Glutamatergic neuron (in vitro differentiated cells): ENCODE data around the gene LORICRIN. TPM values are rescaled to one million over a fixed set of nuclear protein-coding genes. Genes with fewer than 3 reads are reported as not detected.

Experiments
- DNase-seq: peaks from one replicate; pipeline ENCODE4 v3.0.0; 2022
- H3K27ac Mint-ChIP-seq: one replicate; pipeline ENCODE4 v1.8.0; 2020; ENCODE audit warnings: mild to moderate bottlenecking, mixed read lengths, inconsistent platforms; ENCODE audit not compliant: unreplicated experiment
- H3K27me3 Mint-ChIP-seq: one replicate; pipeline ENCODE4 v1.8.0; 2020; ENCODE audit warnings: mild to moderate bottlenecking, moderate library complexity, mixed read lengths, inconsistent platforms; ENCODE audit not compliant: unreplicated experiment
- H3K36me3 Mint-ChIP-seq: one replicate; pipeline ENCODE4 v1.8.0; 2020; ENCODE audit warnings: mild to moderate bottlenecking, mixed read lengths, inconsistent platforms; ENCODE audit not compliant: unreplicated experiment
- H3K4me1 Mint-ChIP-seq: one replicate; pipeline ENCODE4 v1.8.0; 2020; ENCODE audit warnings: mild to moderate bottlenecking, low read depth, mixed read lengths, inconsistent platforms; ENCODE audit not compliant: unreplicated experiment
- H3K4me3 Mint-ChIP-seq: one replicate; pipeline ENCODE4 v1.8.0; 2020; ENCODE audit warnings: mild to moderate bottlenecking, mixed read lengths, inconsistent platforms; ENCODE audit not compliant: unreplicated experiment
- H3K9me3 Mint-ChIP-seq: one replicate; pipeline ENCODE4 v1.8.0; 2020; ENCODE audit warnings: mild to moderate bottlenecking, moderate library complexity, mixed read lengths, inconsistent platforms; ENCODE audit not compliant: unreplicated experiment
- total RNA-seq: library from RNA; stranded (reverse); fragmentation: NEBNext Ultra II Directional; extraction: Animal tissue kit (Norgen Biotek cat#: 25700); gene quantifications from one replicate; pipeline ENCODE4 v1.2.1, GENCODE V29; 2021; ENCODE audit not compliant: unreplicated experiment
- TF ChIP-seq, protein P1 (sequence below): fragments of 200-600 bp; sonication (generic); IDR thresholded peaks from one replicate; pipeline ENCODE4 v1.5.0; 2021; ENCODE audit not compliant: partially characterized antibody, unreplicated experiment

LORICRIN gene
- total RNA-seq, 1 donor from 2014 or later: not detected

DNA sequence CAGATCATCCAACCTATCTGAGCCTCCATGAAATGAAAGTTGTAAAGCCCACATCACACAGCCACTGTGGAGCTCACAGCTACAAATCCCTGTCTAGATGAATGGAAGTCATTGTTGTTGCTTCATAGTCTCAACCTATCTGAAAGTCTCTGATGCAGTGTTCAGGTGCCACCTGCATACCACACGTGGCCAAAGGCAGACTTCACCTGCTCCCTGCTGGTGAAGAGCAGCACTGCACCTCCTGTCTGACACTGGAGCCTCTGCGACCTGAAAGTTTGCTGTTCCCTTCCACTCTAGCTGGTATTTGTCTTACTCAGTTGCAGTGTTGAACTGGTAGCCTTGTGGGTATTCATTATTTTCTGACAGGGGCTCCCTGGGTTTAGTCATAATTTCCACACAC lies 18.4 kb downstream of the LORICRIN start:
- H3K27ac Mint-ChIP-seq: no peak overlapping the region
- DNase-seq: no peak
- no peaks in the 10 kb centered on the region for H3K9me3 Mint-ChIP-seq
- no peaks in the 10 kb centered on the region for H3K36me3 Mint-ChIP-seq
- TF ChIP-seq, protein P1, sequence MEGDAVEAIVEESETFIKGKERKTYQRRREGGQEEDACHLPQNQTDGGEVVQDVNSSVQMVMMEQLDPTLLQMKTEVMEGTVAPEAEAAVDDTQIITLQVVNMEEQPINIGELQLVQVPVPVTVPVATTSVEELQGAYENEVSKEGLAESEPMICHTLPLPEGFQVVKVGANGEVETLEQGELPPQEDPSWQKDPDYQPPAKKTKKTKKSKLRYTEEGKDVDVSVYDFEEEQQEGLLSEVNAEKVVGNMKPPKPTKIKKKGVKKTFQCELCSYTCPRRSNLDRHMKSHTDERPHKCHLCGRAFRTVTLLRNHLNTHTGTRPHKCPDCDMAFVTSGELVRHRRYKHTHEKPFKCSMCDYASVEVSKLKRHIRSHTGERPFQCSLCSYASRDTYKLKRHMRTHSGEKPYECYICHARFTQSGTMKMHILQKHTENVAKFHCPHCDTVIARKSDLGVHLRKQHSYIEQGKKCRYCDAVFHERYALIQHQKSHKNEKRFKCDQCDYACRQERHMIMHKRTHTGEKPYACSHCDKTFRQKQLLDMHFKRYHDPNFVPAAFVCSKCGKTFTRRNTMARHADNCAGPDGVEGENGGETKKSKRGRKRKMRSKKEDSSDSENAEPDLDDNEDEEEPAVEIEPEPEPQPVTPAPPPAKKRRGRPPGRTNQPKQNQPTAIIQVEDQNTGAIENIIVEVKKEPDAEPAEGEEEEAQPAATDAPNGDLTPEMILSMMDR: peak; percentile 80
- H3K4me3 Mint-ChIP-seq: no peak overlapping the region
- no peaks in the 10 kb centered on the region for H3K4me1 Mint-ChIP-seq
- H3K27me3 Mint-ChIP-seq: peaks cover 2% of the 10 kb centered on the region

DNA sequence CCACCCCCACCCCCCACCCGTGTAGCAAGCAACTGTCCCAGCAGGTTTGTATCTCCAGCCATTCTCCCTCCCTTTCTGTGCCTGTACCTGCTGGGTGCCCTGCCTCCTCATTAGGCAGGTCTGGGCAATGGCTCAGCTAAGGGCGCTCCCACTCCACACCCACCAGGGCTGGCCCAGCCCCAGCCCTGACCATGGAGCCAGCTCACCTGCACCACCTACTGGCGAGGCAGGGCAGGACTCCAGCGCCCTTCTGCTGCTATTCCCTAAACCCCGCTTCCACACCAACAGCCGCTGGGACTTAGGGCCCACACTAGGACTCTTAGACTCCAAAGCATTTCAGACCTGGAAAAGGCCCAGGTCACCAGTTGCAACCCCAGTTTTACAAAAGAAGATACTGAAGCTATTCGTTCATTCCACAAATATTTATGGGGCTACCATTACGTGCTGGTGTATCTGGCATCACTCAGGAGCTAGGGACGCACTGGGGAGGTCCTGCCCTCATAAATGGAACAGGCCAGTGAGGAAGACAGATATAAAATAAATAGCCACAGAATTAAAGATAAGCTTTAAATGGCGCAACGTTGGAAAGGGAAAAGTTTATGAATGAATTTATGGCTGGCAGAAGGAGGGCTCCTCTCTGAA lies 29.3 kb downstream of the LORICRIN start:
- peaks cover 2% of the 10 kb centered on the region for H3K9me3 Mint-ChIP-seq
- H3K27ac Mint-ChIP-seq: no peak overlapping the region
- H3K36me3 Mint-ChIP-seq: no peaks in the 10 kb centered on the region

DNA sequence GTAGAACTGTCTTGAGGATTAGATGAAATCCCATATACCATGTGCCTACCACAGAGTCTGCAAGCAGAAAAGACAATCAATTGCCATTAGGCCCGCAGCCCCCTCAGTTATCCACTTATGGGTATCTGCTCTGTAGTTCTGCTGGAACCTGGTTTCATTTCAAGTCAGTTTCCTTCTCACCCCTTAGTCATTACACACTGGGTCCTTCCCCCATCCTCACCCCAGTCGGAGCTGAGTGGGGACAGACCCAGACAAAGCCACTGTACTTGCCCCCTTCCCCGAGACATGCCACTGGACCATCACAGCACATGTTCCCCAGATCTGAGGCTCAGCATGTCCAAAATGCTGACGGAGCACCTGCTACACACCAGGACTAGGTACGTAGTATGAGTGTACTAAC lies 32.0 kb downstream of the LORICRIN start:
- Mint-ChIP-seq H3K9me3 (peaks cover 2% of the 10 kb centered on the region), H3K36me3 (no peaks in the 10 kb centered on the region), H3K27me3 (peaks cover 6% of the 10 kb centered on the region), H3K4me1 (peaks cover 2% of the 10 kb centered on the region), H3K27ac (no peak overlapping the region), H3K4me3 (no peak overlapping the region)
- TF ChIP-seq, protein P1: no peak
- no peak for DNase-seq

More for the DNA sequence above, 29.3 kb downstream of the LORICRIN start:
- Mint-ChIP-seq H3K4me3 (no peak overlapping the region), H3K4me1 (peaks cover 2% of the 10 kb centered on the region), H3K27me3 (peaks cover 4% of the 10 kb centered on the region)
- TF ChIP-seq, protein P1: peak; percentile 50
- DNase-seq: peak; percentile 47

DNA sequence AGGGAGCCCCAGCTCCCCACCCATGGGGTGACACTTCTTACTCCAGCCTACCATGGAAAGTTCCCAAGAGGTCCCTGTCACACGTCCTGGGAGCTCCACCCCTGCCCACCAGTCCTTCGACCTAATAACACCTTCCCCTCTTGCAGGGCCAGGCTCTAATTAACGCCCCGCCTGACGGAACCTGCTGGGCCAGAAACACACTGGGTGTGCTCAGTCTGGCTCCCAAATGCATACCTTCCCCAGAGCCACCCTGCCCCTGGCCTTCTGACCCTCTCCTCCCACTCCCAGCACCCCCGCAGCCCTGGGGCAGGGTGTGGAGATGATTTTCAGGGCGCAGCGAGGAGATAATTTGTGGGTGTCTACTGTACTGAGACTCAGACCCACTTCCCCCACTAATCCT lies 32.7 kb downstream of the LORICRIN start:
- H3K4me1 Mint-ChIP-seq: peaks cover 2% of the 10 kb centered on the region
- no peaks in the 10 kb centered on the region for H3K36me3 Mint-ChIP-seq
- no peak for DNase-seq
- peaks cover 2% of the 10 kb centered on the region for H3K9me3 Mint-ChIP-seq
- H3K4me3 Mint-ChIP-seq: no peak overlapping the region
- TF ChIP-seq, protein P1: no peak
- H3K27me3 Mint-ChIP-seq: peaks cover 6% of the 10 kb centered on the region
- no peak overlapping the region for H3K27ac Mint-ChIP-seq

DNA sequence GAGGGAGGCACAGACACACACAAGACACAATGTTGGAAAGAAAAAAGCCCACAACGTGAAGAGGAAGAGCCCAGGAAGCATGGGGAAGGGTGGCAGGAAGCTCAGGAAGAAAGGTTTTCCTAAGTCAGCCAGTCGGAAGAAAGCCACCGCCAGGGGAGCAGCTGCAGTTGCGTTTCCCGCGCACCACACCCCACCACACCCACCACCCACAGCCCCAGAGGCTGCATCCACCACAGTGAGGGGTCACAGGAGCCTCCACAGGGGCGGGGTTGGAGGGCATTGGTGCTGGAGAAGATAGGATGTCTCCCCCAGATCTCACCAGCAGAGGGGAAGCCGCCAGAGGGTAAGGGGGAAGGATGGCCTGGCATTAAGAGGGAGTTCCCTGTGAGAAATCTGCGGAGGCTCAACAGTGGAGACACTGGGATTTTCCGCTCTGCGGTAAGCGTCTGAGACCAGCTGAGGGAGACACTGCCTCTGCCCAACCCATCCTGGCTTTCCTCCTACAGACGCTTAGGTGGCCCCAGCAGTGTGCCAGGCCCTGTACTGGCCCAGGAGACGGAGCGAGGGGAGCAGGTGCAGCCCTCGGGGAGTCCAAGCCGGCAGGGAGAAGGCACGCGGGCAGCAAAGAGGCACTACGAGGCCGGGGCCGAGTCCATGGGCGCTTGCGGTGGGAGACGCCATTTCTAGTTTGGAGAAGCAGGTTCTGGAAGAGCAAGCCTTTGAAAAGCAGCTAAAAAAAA lies 33.4 kb downstream of the LORICRIN start:
- H3K4me3 Mint-ChIP-seq: no peak overlapping the region
- TF ChIP-seq, protein P1: no peak
- no peaks in the 10 kb centered on the region for H3K36me3 Mint-ChIP-seq
- no peak for DNase-seq
- H3K9me3 Mint-ChIP-seq: peaks cover 2% of the 10 kb centered on the region
- H3K4me1 Mint-ChIP-seq: peaks cover 2% of the 10 kb centered on the region
- peaks cover 6% of the 10 kb centered on the region for H3K27me3 Mint-ChIP-seq
- no peak overlapping the region for H3K27ac Mint-ChIP-seq
